Common myeloid progenitor, CD34-positive (primary cell): ENCODE measurements around the gene LCN10.

ENCODE experiments used
- CTCF ChIA-PET: fragments of 350-600 bp; sonication (Branson Sonifier 250); formaldehyde crosslinking; loops from one replicate; lab custom pipeline; 2021; ENCODE audit warnings: antibody characterized with exemption; lab: Charles Lee
- POLR2A ChIA-PET: fragments of 350-600 bp; sonication (Branson Sonifier 250); formaldehyde crosslinking; loops from one replicate; lab custom pipeline; 2021; ENCODE audit warnings: antibody characterized with exemption; lab: Charles Lee
- DNase-seq, 3 donors: peaks; one replicate each; pipeline versions ENCODE4 v3.0.0 to v3.0.0-alpha.2; 2013
- H3K27ac ChIP-seq, 2 experiments: 1 replicate in 1 of 2; 2 replicates in 1 of 2; pipeline ENCODE4 v1.7.0; 2013; ENCODE audit warnings: inconsistent platforms in 2 of 2, low read length in 2 of 2, mild to moderate bottlenecking in 2 of 2, low read depth in 1 of 2, moderate library complexity in 1 of 2; ENCODE audit not compliant: severe bottlenecking in 2 of 2, insufficient read depth in 1 of 2, poor library complexity in 1 of 2
- H3K27me3 ChIP-seq, 5 experiments: replicated peaks in 2 of 5; 1 replicate in 3 of 5; 2 replicates in 2 of 5; pipeline versions ENCODE4 v1.6.1 to v1.7.0; 2013; ENCODE audit warnings: low read length in 4 of 5, mild to moderate bottlenecking in 2 of 5, moderate library complexity in 2 of 5, inconsistent platforms in 1 of 5; ENCODE audit not compliant: insufficient read depth in 5 of 5, control insufficient read depth in 4 of 5
- H3K36me3 ChIP-seq, 4 experiments: 1 replicate in 2 of 4; 2 replicates in 2 of 4; pipeline versions ENCODE4 v1.6.1 to v1.7.0; 2013; ENCODE audit warnings: low read length in 3 of 4, control low read depth in 1 of 4, mild to moderate bottlenecking in 1 of 4; ENCODE audit not compliant: control insufficient read depth in 4 of 4, insufficient read depth in 4 of 4
- H3K4me1 ChIP-seq, 4 experiments: 1 replicate in 3 of 4; 2 replicates in 1 of 4; pipeline versions ENCODE4 v1.6.1 to v1.7.1; 2013; ENCODE audit warnings: low read length in 3 of 4, mild to moderate bottlenecking in 3 of 4, control low read depth in 1 of 4, inconsistent platforms in 1 of 4, moderate library complexity in 1 of 4; ENCODE audit not compliant: control insufficient read depth in 4 of 4, insufficient read depth in 4 of 4; ENCODE audit errors: control extremely low read depth in 1 of 4
- H3K4me3 ChIP-seq, 7 experiments: 1 replicate in 4 of 7; 2 replicates in 3 of 7; pipeline versions ENCODE4 v1.5.1 to v1.7.0; 2013; ENCODE audit warnings: mild to moderate bottlenecking in 7 of 7, low read length in 6 of 7, moderate library complexity in 6 of 7, inconsistent platforms in 2 of 7, low read depth in 2 of 7, control low read depth in 1 of 7; ENCODE audit not compliant: insufficient read depth in 4 of 7, control insufficient read depth in 1 of 7; ENCODE audit errors: extremely low read depth in 1 of 7
- H3K9me3 ChIP-seq, 5 experiments: 1 replicate in 4 of 5; 2 replicates in 1 of 5; pipeline versions ENCODE4 v1.6.1 to v1.7.1; 2013; ENCODE audit warnings: low read length in 4 of 5, mild to moderate bottlenecking in 2 of 5, inconsistent platforms in 1 of 5, low read depth in 1 of 5, moderate library complexity in 1 of 5; ENCODE audit not compliant: control insufficient read depth in 4 of 5, insufficient read depth in 2 of 5; ENCODE audit errors: control extremely low read depth in 1 of 5
- WGBS: methylation state at CpG from one replicate; pipeline ENCODE4 v1.1.5; 2013; ENCODE audit not compliant: insufficient coverage; 5-methylcytosine and 5-hydroxymethylcytosine counted together

The LCN10 gene

GRCh38 chr9:136703276-136703860 lies 39.4 kb downstream of the LCN10 start:
- H3K4me1 ChIP-seq, result peaks cover 2 to 65% (median 59%) of the 10 kb centered on the region in 4 experiments
- CTCF ChIA-PET, result interaction anchor here (0.6 to 3.4 kb wide), 9 partner anchors 10 to 46 kb away, joined by 3 to 14 read pairs (median 6); no protein-coding TSS in a partner anchor
- 47% methylated on average over 12 of the region's 12 CpGs for WGBS

GRCh38 chr9:136701668-136702053 lies 41.1 kb downstream of the LCN10 start:
- CTCF ChIA-PET, result interaction anchor here (0.7 to 4.0 kb wide), 5 partner anchors 10 to 38 kb away, joined by 3 to 27 read pairs (median 10); no protein-coding TSS in a partner anchor
- 20% methylated on average over 4 of the region's 10 CpGs for WGBS
- peak in 2 of 3 donors; percentile 73 to 84 for DNase-seq
- peaks cover 2 to 78% (median 72%) of the 10 kb centered on the region in 4 experiments for H3K4me1 ChIP-seq
- H3K27me3 ChIP-seq, result no peaks in the 10 kb centered on the region
- H3K36me3 ChIP-seq, result no peaks in the 10 kb centered on the region
- POLR2A ChIA-PET, result interaction anchor here (0.6 to 4.7 kb wide), 10 partner anchors 12 to 44 kb away, joined by 3 to 99 read pairs (median 7); partner anchors contain the start of genes AGPAT2, DIPK1B and EGFL7
- H3K9me3 ChIP-seq, result no peaks in the 10 kb centered on the region
- peak overlapping the region; percentile 64 to 84 for H3K27ac ChIP-seq
- H3K4me3 ChIP-seq, result peak overlapping the region in 5 of 7 experiments; percentile 22 to 63 (median 42)

More at GRCh38 chr9:136703276-136703860, 39.4 kb downstream of the LCN10 start:
- POLR2A ChIA-PET, result interaction anchor here (0.7 to 4.7 kb wide), 6 partner anchors 10 to 56 kb away, joined by 3 to 99 read pairs (median 16); partner anchors contain the start of gene DIPK1B
- H3K27ac ChIP-seq, result no peak overlapping the region
- H3K4me3 ChIP-seq, result peak overlapping the region in 4 of 7 experiments; percentile 8 to 25 (median 11)
- peak; percentile 73 to 93 (median 91) for DNase-seq
- no peaks in the 10 kb centered on the region for H3K9me3 ChIP-seq
- H3K36me3 ChIP-seq, result no peaks in the 10 kb centered on the region
- no peaks in the 10 kb centered on the region for H3K27me3 ChIP-seq

GRCh38 chr9:136700959-136701667 lies 41.6 kb downstream of the LCN10 start:
- ChIA-PET POLR2A (interaction anchor here (0.6 to 4.7 kb wide), 14 partner anchors 8 to 168 kb away, joined by 3 to 99 read pairs (median 6); partner anchors contain the start of genes AGPAT2, DIPK1B and EGFL7), CTCF (interaction anchor here (0.7 to 4.0 kb wide), 8 partner anchors 11 to 76 kb away, joined by 3 to 27 read pairs (median 4); no protein-coding TSS in a partner anchor)
- DNase-seq, result peak; percentile 78 to 96 (median 95)
- 1% methylated on average over 34 of the region's 38 CpGs for WGBS
- H3K27me3 ChIP-seq, result no peaks in the 10 kb centered on the region
- peak overlapping the region in 5 of 7 experiments; percentile 22 to 63 (median 46) for H3K4me3 ChIP-seq
- peaks cover 2 to 83% (median 75%) of the 10 kb centered on the region in 4 experiments for H3K4me1 ChIP-seq
- H3K27ac ChIP-seq, result peak overlapping the region; percentile 64 to 84
- H3K36me3 ChIP-seq, result no peaks in the 10 kb centered on the region
- no peaks in the 10 kb centered on the region for H3K9me3 ChIP-seq

- ChIA-PET CTCF (interaction anchor here (1.5 to 4.0 kb wide), 5 partner anchors 10 to 36 kb away, joined by 4 to 27 read pairs (median 4); no protein-coding TSS in a partner anchor), POLR2A (interaction anchor here (1.4 to 4.7 kb wide), 7 partner anchors 12 to 42 kb away, joined by 4 to 99 read pairs (median 8); partner anchors contain the start of genes AGPAT2 and DIPK1B)
- no peak overlapping the region for H3K27ac ChIP-seq
- H3K4me1 ChIP-seq, result peaks cover 2 to 83% (median 69%) of the 10 kb centered on the region in 4 experiments
- H3K9me3 ChIP-seq, result no peaks in the 10 kb centered on the region
- no peak for DNase-seq
- peak overlapping the region in 2 of 7 experiments; percentile 13 to 63 for H3K4me3 ChIP-seq
- WGBS, result 93% methylated on average over 13 of the region's 13 CpGs
- H3K36me3 ChIP-seq, result no peaks in the 10 kb centered on the region
- H3K27me3 ChIP-seq, result no peaks in the 10 kb centered on the region
These were observed 42.4 kb downstream of the LCN10 start for GRCh38 chr9:136700304-136700703.

- ChIA-PET CTCF (interaction anchor here (0.9 to 4.0 kb wide), 6 partner anchors 9 to 195 kb away, joined by 3 to 27 read pairs (median 16); no protein-coding TSS in a partner anchor), POLR2A (interaction anchor here (1.0 kb wide), 1 partner anchor 16 kb away, joined by 4 read pairs; no protein-coding TSS in a partner anchor)
- DNase-seq, result no peak
- 98% methylated on average over 5 of the region's 11 CpGs for WGBS
- H3K27ac ChIP-seq, result no peak overlapping the region
- H3K36me3 ChIP-seq, result no peaks in the 10 kb centered on the region
- H3K9me3 ChIP-seq, result no peaks in the 10 kb centered on the region
- no peak overlapping the region for H3K4me3 ChIP-seq
- peaks cover 2 to 77% (median 59%) of the 10 kb centered on the region in 4 experiments for H3K4me1 ChIP-seq
- no peaks in the 10 kb centered on the region for H3K27me3 ChIP-seq
These were observed 44.0 kb downstream of the LCN10 start for GRCh38 chr9:136698635-136699246.

GRCh38 chr9:136697821-136698526 lies 44.8 kb downstream of the LCN10 start:
- Histone ChIP-seq H3K4me3 (no peak overlapping the region), H3K27ac (no peak overlapping the region), H3K9me3 (no peaks in the 10 kb centered on the region), H3K27me3 (no peaks in the 10 kb centered on the region), H3K36me3 (no peaks in the 10 kb centered on the region), H3K4me1 (peaks cover 2 to 71% (median 52%) of the 10 kb centered on the region in 4 experiments)
- POLR2A ChIA-PET, result interaction anchor here (0.8 to 2.0 kb wide), 7 partner anchors 11 to 53 kb away, joined by 3 to 6 read pairs (median 3); partner anchors contain the start of gene AGPAT2
- WGBS, result 68% methylated on average over 14 of the region's 20 CpGs
- DNase-seq, result peak in 2 of 3 donors; percentile 56 to 60
- CTCF ChIA-PET, result interaction anchor here (0.7 to 4.0 kb wide), 6 partner anchors 11 to 34 kb away, joined by 3 to 27 read pairs (median 8); no protein-coding TSS in a partner anchor
